Activated CD8-positive, alpha-beta memory T cell treated with anti-CD3 and anti-CD28 coated beads for 4 hours (primary cell): ENCODE results near the gene ISLR.
"Not testable (repeated sequence)": the region's sequence is repeated elsewhere in the genome, so short reads cannot be mapped to it uniquely, and the experiment has no call there.

Source experiments
- DNase-seq, 2 donors: peaks; one replicate each; pipeline ENCODE4 v3.0.0-alpha.2; 2020; ENCODE audit warnings: low read depth in 2 of 2

ISLR gene

GRCh38 chr15:74137537-74137894 is 36.0 kb upstream of the ISLR start:
- no peak for DNase-seq

- DNase-seq = no peak
Measured at GRCh38 chr15:74138642-74139041, 34.9 kb upstream of the ISLR start.

GRCh38 chr15:74141591-74141990 is 31.9 kb upstream of the ISLR start:
- no peak for DNase-seq

GRCh38 chr15:74144153-74144775 is 29.2 kb upstream of the ISLR start:
- DNase-seq = no peak

- no peak for DNase-seq
Measured at GRCh38 chr15:74146277-74146800, 27.2 kb upstream of the ISLR start.

- no peak for DNase-seq
Measured at GRCh38 chr15:74147051-74147450, 26.5 kb upstream of the ISLR start.

- DNase-seq = no peak
Measured at GRCh38 chr15:74155766-74156417, 17.6 kb upstream of the ISLR start.

- no peak for DNase-seq
Measured at GRCh38 chr15:74156678-74157411, 16.7 kb upstream of the ISLR start.

GRCh38 chr15:74157868-74158827 is 15.4 kb upstream of the ISLR start:
- no peak for DNase-seq

- DNase-seq = no peak
Measured at GRCh38 chr15:74158855-74159650, 14.5 kb upstream of the ISLR start.

GRCh38 chr15:74159773-74160172 is 13.7 kb upstream of the ISLR start:
- DNase-seq = no peak

GRCh38 chr15:74160390-74160789 is 13.1 kb upstream of the ISLR start:
- DNase-seq = not testable (repeated sequence)

GRCh38 chr15:74162195-74162536 is 11.3 kb upstream of the ISLR start:
- DNase-seq = not testable (repeated sequence)

GRCh38 chr15:74165461-74165860 is 8.0 kb upstream of the ISLR start:
- DNase-seq = no peak

- DNase-seq = no peak
Measured at GRCh38 chr15:74167891-74168331, 5.6 kb upstream of the ISLR start.

- DNase-seq = no peak
Measured at GRCh38 chr15:74168711-74169126, 4.8 kb upstream of the ISLR start.

- DNase-seq = no peak
Measured at GRCh38 chr15:74170071-74170844, 3.3 kb upstream of the ISLR start.

GRCh38 chr15:74170875-74171578 is 2.5 kb upstream of the ISLR start:
- DNase-seq = no peak

GRCh38 chr15:74171965-74172541 is 1.5 kb upstream of the ISLR start:
- DNase-seq = no peak
